Natural killer cell (primary cell): Measurements from ENCODE around the gene DGKD. TPM values are rescaled to one million over a fixed set of nuclear protein-coding genes. Genes with fewer than 3 reads are reported as not detected.

Source experiments
- ATAC-seq, 3 donors: fragments of 150-1000 bp in 2 of 3; fragments of 200-7000 bp in 1 of 3; cut with Tn5 transposase; 1 replicate in 1 of 3; 2 replicates in 2 of 3; pipeline ENCODE4 v1.10.0; 2021; ENCODE audit warnings: mild to moderate bottlenecking in 2 of 3, moderate library complexity in 2 of 3
- DNase-seq, 2 donors: peaks; one replicate each; pipeline versions ENCODE4 v3.0.0 to v3.0.0-alpha.2; 2013 to 2021; ENCODE audit warnings: mixed read lengths in 1 of 2
- H3K27ac ChIP-seq: one replicate; pipeline ENCODE4 v1.5.1; 2013; ENCODE audit warnings: mild to moderate bottlenecking, low read length
- H3K27me3 ChIP-seq: one replicate; pipeline ENCODE4 v1.6.1; 2013; ENCODE audit warnings: low read length; ENCODE audit not compliant: control insufficient read depth, insufficient read depth
- H3K36me3 ChIP-seq: one replicate; pipeline ENCODE4 v1.6.1; 2013; ENCODE audit warnings: low read length; ENCODE audit not compliant: control insufficient read depth, insufficient read depth
- H3K4me1 ChIP-seq: one replicate; pipeline ENCODE4 v1.6.1; 2013; ENCODE audit warnings: low read length; ENCODE audit not compliant: control insufficient read depth, insufficient read depth
- H3K4me3 ChIP-seq: one replicate; pipeline ENCODE4 v1.5.1; 2013; ENCODE audit warnings: low read length
- H3K9me3 ChIP-seq: one replicate; pipeline ENCODE4 v1.6.1; 2013; ENCODE audit warnings: low read length; ENCODE audit not compliant: control insufficient read depth, insufficient read depth
- H3K27ac Mint-ChIP-seq, 2 donors: one replicate each; pipeline ENCODE4 v1.8.0; 2022; ENCODE audit warnings: mild to moderate bottlenecking in 2 of 2, mixed read lengths in 2 of 2, moderate library complexity in 1 of 2
- H3K27me3 Mint-ChIP-seq, 2 donors: one replicate each; pipeline ENCODE4 v1.8.0; 2022; ENCODE audit warnings: low read depth in 2 of 2, mixed read lengths in 2 of 2
- H3K36me3 Mint-ChIP-seq: one replicate; pipeline ENCODE4 v1.8.0; 2022; ENCODE audit warnings: mixed read lengths
- H3K4me1 Mint-ChIP-seq, 2 donors: one replicate each; pipeline ENCODE4 v1.8.0; 2022; ENCODE audit warnings: mixed read lengths in 2 of 2
- H3K4me3 Mint-ChIP-seq: one replicate; pipeline ENCODE4 v1.8.0; 2022; ENCODE audit warnings: mild to moderate bottlenecking, moderate library complexity, mixed read lengths
- H3K9me3 Mint-ChIP-seq, 2 donors: one replicate each; pipeline ENCODE4 v1.8.0; 2022; ENCODE audit warnings: mixed read lengths in 2 of 2
- WGBS: methylation state at CpG from one replicate; pipeline ENCODE4 v1.1.7; 2013; ENCODE audit warnings: missing lambda C conversion rate; ENCODE audit not compliant: insufficient coverage; 5-methylcytosine and 5-hydroxymethylcytosine counted together
- intact Hi-C: fragments of 100-400 bp; cut with micrococcal nuclease; formaldehyde crosslinking; loops from one replicate; pipeline ENCODE4 v1.14.2; 2022
- total RNA-seq, 4 donors: library from RNA; stranded (reverse); fragments of 120-200 nt in 1 of 4; gene quantifications; one replicate each; pipeline versions ENCODE4 v1.2.3 to v1.2.4, GENCODE V29; 2013 to 2022
- TF ChIP-seq, protein P1 (sequence below): fragments of 200-600 bp; IDR thresholded peaks from one replicate; pipeline ENCODE4 v1.8.0; 2022; ENCODE audit warnings: antibody characterized with exemption

The DGKD gene
- total RNA-seq, 3 donors from 2014 or later (not counting 1 experiment from before 2014, with no cell fraction given), result 299 to 456 (median 329) TPM

DNA sequence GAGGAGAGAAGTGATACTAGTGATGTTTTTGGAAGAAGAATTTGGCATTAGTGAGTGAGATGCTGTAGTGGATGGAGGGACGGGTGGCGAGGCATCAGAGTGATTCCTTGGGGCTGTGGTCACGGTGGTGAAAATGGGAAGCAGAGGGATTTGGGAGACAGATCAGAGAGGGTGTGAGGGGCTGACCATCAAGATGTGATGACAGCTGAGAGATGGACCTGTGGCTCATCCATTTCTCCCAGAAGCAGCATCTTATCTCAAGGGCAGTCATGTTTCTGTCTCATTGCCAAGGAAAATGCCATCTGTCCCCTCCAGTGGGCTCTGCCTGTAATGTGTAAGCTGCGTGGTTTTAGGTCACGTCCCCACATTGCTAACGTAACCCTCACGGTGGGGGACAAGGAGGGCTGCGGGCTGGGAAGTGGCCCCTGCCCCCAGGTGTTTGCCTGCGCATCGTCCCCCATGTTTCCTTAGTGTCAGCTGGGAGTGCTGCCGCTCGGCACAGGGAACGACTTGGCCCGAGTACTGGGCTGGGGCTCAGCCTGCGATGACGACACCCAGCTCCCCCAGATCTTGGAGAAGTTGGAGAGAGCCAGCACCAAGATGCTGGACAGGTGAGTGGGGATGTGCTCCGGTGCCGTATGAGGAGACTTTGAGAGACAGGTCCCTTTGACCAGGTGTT lies 91.0 kb downstream of the DGKD start:
- Histone ChIP-seq H3K4me1 (peaks cover 6% of the 10 kb centered on the region), H3K9me3 (no peaks in the 10 kb centered on the region), H3K27ac (no peak overlapping the region), H3K27me3 (no peaks in the 10 kb centered on the region), H3K4me3 (no peak overlapping the region), H3K36me3 (peaks cover 78% of the 10 kb centered on the region)
- H3K9me3 Mint-ChIP-seq, result no peaks in the 10 kb centered on the region
- H3K4me3 Mint-ChIP-seq, result no peak overlapping the region
- TF ChIP-seq, protein P1, sequence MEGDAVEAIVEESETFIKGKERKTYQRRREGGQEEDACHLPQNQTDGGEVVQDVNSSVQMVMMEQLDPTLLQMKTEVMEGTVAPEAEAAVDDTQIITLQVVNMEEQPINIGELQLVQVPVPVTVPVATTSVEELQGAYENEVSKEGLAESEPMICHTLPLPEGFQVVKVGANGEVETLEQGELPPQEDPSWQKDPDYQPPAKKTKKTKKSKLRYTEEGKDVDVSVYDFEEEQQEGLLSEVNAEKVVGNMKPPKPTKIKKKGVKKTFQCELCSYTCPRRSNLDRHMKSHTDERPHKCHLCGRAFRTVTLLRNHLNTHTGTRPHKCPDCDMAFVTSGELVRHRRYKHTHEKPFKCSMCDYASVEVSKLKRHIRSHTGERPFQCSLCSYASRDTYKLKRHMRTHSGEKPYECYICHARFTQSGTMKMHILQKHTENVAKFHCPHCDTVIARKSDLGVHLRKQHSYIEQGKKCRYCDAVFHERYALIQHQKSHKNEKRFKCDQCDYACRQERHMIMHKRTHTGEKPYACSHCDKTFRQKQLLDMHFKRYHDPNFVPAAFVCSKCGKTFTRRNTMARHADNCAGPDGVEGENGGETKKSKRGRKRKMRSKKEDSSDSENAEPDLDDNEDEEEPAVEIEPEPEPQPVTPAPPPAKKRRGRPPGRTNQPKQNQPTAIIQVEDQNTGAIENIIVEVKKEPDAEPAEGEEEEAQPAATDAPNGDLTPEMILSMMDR, result no peak
- DNase-seq (no peak), ATAC-seq (no peak)
- peaks cover 13% of the 10 kb centered on the region for H3K36me3 Mint-ChIP-seq
- no peaks in the 10 kb centered on the region for H3K27me3 Mint-ChIP-seq
- intact Hi-C loops, result no loop called here
- peaks cover 26 to 36% of the 10 kb centered on the region in 2 donors for H3K4me1 Mint-ChIP-seq
- 97% methylated on average over 18 of the region's 18 CpGs for WGBS
- peak overlapping the region; percentile 54 to 83 for H3K27ac Mint-ChIP-seq

DNA sequence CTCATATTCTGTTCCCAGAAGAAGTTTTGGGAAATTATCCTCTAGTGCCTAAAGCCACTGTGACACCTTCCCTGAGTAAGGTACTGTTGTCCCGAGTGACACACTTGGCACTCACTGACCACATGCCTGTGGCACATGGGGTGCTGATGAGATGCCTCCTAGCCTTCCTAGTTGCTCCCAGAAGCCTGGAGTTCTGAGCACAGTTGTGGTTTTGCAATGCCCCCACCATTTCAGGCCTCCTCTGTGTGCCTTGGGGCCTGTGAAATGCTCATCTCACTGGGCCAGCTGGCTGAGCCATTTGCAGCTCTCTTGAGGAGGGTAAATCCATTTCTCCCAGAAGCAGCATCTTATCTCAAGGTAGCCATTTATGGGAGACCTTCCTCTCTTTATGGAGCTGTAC lies 91.8 kb downstream of the DGKD start:
- H3K27ac Mint-ChIP-seq, result peak overlapping the region in 1 of 2 donors; percentile 54
- no peaks in the 10 kb centered on the region for H3K9me3 ChIP-seq
- no peaks in the 10 kb centered on the region for H3K27me3 Mint-ChIP-seq
- WGBS, result 94% methylated on average over 1 of the region's 1 CpG
- intact Hi-C loops, result no loop called here
- peaks cover 81% of the 10 kb centered on the region for H3K36me3 ChIP-seq
- DNase-seq (no peak), ATAC-seq (no peak)
- H3K4me1 Mint-ChIP-seq, result peaks cover 23 to 28% of the 10 kb centered on the region in 2 donors
- H3K9me3 Mint-ChIP-seq, result no peaks in the 10 kb centered on the region
- TF ChIP-seq, protein P1, result no peak
- no peak overlapping the region for H3K4me3 ChIP-seq
- no peak overlapping the region for H3K4me3 Mint-ChIP-seq
- H3K27me3 ChIP-seq, result no peaks in the 10 kb centered on the region
- H3K4me1 ChIP-seq, result peaks cover 6% of the 10 kb centered on the region
- no peak overlapping the region for H3K27ac ChIP-seq
- H3K36me3 Mint-ChIP-seq, result peaks cover 13% of the 10 kb centered on the region

DNA sequence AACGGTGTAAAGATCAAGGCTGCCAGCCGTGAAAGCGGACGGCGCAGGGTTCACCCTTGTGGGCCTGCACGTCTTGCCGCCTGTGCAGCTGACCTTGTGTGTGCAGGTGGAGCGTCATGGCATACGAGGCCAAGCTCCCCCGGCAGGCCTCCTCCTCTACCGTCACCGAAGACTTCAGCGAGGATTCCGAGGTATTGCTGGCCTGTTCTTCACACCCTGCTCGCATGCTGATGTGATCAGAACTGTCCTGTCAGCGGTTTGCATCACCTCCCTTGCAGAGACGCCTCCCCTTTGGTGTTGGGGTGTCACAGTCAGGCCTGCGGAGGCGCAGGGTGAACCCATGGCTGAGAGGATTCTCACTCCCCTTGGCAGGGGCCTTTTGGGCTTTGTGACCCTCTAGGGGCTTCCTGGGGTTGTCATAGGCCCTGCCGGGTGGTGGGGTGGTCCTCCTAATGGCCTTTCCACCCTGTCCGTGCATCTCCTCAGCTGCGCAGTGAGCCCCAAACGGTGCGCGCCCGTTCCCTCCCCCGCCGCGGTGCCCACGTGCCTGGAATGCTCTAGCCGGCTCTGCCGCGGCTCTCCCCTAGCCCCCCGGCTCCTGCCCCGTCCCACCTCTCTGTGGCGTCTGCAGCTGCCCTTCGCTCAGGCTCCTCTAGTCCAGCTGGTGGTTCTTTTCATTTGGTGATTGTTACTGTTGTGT lies 92.5 kb downstream of the DGKD start:
- DNase-seq (no peak), ATAC-seq (no peak)

More for the DNA sequence above, 92.5 kb downstream of the DGKD start:
- Histone ChIP-seq H3K36me3 (peaks cover 85% of the 10 kb centered on the region), H3K27me3 (no peaks in the 10 kb centered on the region), H3K4me1 (peaks cover 6% of the 10 kb centered on the region), H3K9me3 (no peaks in the 10 kb centered on the region), H3K4me3 (no peak overlapping the region), H3K27ac (no peak overlapping the region)
- intact Hi-C loops, result no loop called here
- WGBS, result 97% methylated on average over 37 of the region's 37 CpGs
- TF ChIP-seq, protein P1, result no peak
- no peak overlapping the region for H3K27ac Mint-ChIP-seq
- peaks cover 14% of the 10 kb centered on the region for H3K36me3 Mint-ChIP-seq
- H3K27me3 Mint-ChIP-seq, result no peaks in the 10 kb centered on the region
- no peaks in the 10 kb centered on the region for H3K9me3 Mint-ChIP-seq
- no peak overlapping the region for H3K4me3 Mint-ChIP-seq
- peaks cover 23 to 25% of the 10 kb centered on the region in 2 donors for H3K4me1 Mint-ChIP-seq
